ENCODE results near the gene MRPL9.

The MRPL9 gene

GRCh38 chr1:151807131-151807530 is 43.8 kb upstream of the MRPL9 start:
- Histone ChIP-seq H3K27me3 (replicated peaks) (peaks cover 30% of the 10 kb centered on the region), H3K27ac (no peak overlapping the region), H3K36me3 (replicated peaks) (no peaks in the 10 kb centered on the region), H3K4me3 (ENCODE audit: low read depth, low read length) (no peak overlapping the region)
- TF ChIP-seq, protein P1, sequence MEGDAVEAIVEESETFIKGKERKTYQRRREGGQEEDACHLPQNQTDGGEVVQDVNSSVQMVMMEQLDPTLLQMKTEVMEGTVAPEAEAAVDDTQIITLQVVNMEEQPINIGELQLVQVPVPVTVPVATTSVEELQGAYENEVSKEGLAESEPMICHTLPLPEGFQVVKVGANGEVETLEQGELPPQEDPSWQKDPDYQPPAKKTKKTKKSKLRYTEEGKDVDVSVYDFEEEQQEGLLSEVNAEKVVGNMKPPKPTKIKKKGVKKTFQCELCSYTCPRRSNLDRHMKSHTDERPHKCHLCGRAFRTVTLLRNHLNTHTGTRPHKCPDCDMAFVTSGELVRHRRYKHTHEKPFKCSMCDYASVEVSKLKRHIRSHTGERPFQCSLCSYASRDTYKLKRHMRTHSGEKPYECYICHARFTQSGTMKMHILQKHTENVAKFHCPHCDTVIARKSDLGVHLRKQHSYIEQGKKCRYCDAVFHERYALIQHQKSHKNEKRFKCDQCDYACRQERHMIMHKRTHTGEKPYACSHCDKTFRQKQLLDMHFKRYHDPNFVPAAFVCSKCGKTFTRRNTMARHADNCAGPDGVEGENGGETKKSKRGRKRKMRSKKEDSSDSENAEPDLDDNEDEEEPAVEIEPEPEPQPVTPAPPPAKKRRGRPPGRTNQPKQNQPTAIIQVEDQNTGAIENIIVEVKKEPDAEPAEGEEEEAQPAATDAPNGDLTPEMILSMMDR (IDR thresholded peaks at IDR 0.05; ENCODE audit: low read depth, low read length, missing control alignments) = no peak
- DNase-seq = no peak
- in situ Hi-C loops (cut with HindIII; ENCODE audit: low pct_ligation_motif_present, low sequenced_read_pairs) = no loop called here

- no peak overlapping the region for H3K27ac ChIP-seq
- TF ChIP-seq, protein P1 (IDR thresholded peaks at IDR 0.05; ENCODE audit: low read depth, low read length, missing control alignments) = no peak
- in situ Hi-C loops (cut with HindIII; ENCODE audit: low pct_ligation_motif_present, low sequenced_read_pairs) = no loop called here
- no peak overlapping the region for H3K4me3 ChIP-seq (ENCODE audit: low read depth, low read length)
- no peaks in the 10 kb centered on the region for H3K36me3 ChIP-seq (replicated peaks)
- peaks cover 30% of the 10 kb centered on the region for H3K27me3 ChIP-seq (replicated peaks)
- no peak for DNase-seq
Measured at GRCh38 chr1:151806170-151806569, 42.9 kb upstream of the MRPL9 start.

- DNase-seq = no peak
- in situ Hi-C loops (cut with HindIII; ENCODE audit: low pct_ligation_motif_present, low sequenced_read_pairs) = no loop called here
- no peak within 1 kb of the TSS for H3K27ac ChIP-seq
- H3K27me3 ChIP-seq (replicated peaks) = peaks cover 36% of the 10 kb centered on the region
- TF ChIP-seq, protein P1 (IDR thresholded peaks at IDR 0.05; ENCODE audit: low read depth, low read length, missing control alignments) = no peak
- H3K4me3 ChIP-seq (ENCODE audit: low read depth, low read length) = no peak within 1 kb of the TSS
- H3K36me3 ChIP-seq (replicated peaks) = no peaks in the 10 kb centered on the region
Measured at GRCh38 chr1:151805066-151805820, 41.9 kb upstream of the MRPL9 start, which contains the start of gene LINGO4. Gene LINGO4, minus strand, starts transcription at chr1:151805419. Its CDS starts 2,715 bp downstream, at chr1:151802704.

DNA sequence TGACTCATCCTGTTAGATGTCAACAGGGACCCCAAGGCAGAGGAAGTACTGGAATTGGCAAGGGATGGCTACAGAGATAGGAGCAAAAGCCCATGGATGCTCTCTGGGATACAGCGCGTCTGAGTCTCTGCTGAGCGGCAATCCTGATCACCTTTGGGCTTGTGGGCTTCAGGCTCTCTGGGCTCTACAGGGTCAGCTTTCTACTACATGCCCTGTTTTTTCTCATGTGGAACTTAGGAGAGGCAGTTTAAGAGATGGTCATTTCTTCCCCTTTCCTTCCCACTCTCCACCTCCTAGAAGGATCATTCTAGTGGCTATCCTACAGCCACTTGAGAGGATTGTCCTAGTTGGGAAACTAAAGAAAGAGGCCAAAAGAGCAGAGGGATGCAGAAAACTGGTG is 40.6 kb upstream of the MRPL9 start:
- no peak for DNase-seq
- H3K27me3 ChIP-seq (replicated peaks) = peaks cover 49% of the 10 kb centered on the region
- in situ Hi-C loops (cut with HindIII; ENCODE audit: low pct_ligation_motif_present, low sequenced_read_pairs) = no loop called here
- H3K36me3 ChIP-seq (replicated peaks) = no peaks in the 10 kb centered on the region
- no peak overlapping the region for H3K27ac ChIP-seq
- H3K4me3 ChIP-seq (ENCODE audit: low read depth, low read length) = no peak overlapping the region
- TF ChIP-seq, protein P1 (IDR thresholded peaks at IDR 0.05; ENCODE audit: low read depth, low read length, missing control alignments) = no peak

- Histone ChIP-seq H3K27ac (no peak overlapping the region), H3K4me3 (ENCODE audit: low read depth, low read length) (no peak overlapping the region), H3K27me3 (replicated peaks) (peaks cover 52% of the 10 kb centered on the region), H3K36me3 (replicated peaks) (no peaks in the 10 kb centered on the region)
- no peak for DNase-seq
- TF ChIP-seq, protein P1 (IDR thresholded peaks at IDR 0.05; ENCODE audit: low read depth, low read length, missing control alignments) = no peak
- in situ Hi-C loops (cut with HindIII; ENCODE audit: low pct_ligation_motif_present, low sequenced_read_pairs) = no loop called here
Measured at GRCh38 chr1:151803164-151803563, 39.9 kb upstream of the MRPL9 start.

DNA sequence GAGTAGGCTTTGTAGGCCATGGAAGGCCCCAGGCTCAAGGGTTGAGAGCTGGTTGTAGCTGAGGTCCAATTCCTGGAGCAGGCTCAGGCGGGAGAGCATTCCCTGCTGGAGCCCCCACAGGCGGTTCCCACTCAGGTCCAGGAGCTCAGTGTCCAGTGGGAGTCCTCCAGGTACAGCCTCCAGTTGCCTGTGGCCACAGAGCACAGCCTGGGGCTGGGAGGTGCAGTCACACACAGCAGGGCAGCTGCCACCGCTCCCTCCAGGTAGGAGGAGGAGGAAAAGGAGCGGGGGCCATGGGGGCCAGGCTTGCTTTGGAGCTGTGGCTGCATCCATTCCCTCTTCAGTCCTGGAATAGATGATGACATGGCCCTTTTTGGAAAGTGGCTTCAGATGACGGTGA is 39.1 kb upstream of the MRPL9 start:
- H3K36me3 ChIP-seq (replicated peaks) = no peaks in the 10 kb centered on the region
- H3K27me3 ChIP-seq (replicated peaks) = peaks cover 53% of the 10 kb centered on the region
- no peak overlapping the region for H3K4me3 ChIP-seq (ENCODE audit: low read depth, low read length)
- DNase-seq = no peak
- TF ChIP-seq, protein P1 (IDR thresholded peaks at IDR 0.05; ENCODE audit: low read depth, low read length, missing control alignments) = no peak
- no peak overlapping the region for H3K27ac ChIP-seq
- in situ Hi-C loops (cut with HindIII; ENCODE audit: low pct_ligation_motif_present, low sequenced_read_pairs) = no loop called here
